HG03439 (cell line): ENCODE results near the gene MAGEF1.
"Not testable (repeated sequence)": the region's sequence is repeated elsewhere in the genome, so short reads cannot be mapped to it uniquely, and the experiment has no call there.

Source experiments
- ATAC-seq: cut with Tn5 transposase; IDR thresholded peaks from one replicate; pipeline ENCODE4 v1.9.1; 2021; ENCODE audit warnings: mild to moderate bottlenecking, moderate library complexity; ENCODE audit not compliant: unreplicated experiment

Gene MAGEF1

GRCh38 chr3:184742676-184743135, 30.8 kb upstream of the MAGEF1 start:
- ATAC-seq = no peak

GRCh38 chr3:184741798-184742675, 30.2 kb upstream of the MAGEF1 start:
- ATAC-seq = no peak

- ATAC-seq = no peak
Observed at GRCh38 chr3:184741259-184741556, 29.3 kb upstream of the MAGEF1 start.

DNA sequence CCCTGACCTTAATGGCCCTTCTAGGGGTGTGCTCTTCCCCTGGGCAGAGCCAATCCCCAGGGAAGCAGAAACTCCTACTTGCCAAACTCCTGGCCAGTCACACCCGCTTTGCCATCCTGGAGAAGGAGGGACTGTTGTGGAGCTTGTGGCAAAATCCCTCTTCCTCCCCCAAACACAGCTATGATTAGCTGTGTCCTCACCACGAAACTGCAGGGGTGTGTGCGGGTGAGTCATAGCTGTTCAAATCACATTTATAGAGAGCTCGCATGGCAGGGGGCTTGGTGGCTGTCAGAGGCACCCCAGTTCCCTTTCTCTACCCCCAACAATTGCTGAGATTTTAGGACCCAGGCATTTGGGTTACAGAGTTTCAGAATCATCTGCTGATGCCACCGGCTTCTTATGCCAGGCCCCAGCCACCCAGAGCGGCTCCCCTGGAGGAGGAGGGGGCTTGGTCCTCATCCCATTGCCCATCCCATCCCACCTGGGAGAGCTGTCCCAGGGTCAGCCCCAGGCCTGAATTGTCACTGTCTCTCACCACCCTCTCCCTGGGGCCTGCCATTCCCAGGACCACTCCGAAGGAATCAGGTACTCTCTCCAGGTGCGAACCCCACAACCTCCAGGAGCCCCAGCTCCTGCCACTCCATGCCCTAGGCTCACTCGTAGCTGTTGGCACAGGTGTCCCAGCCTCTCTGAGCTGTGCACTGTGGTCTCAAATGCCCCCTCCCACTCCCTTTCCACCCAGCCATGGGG, 28.8 kb upstream of the MAGEF1 start:
- no peak for ATAC-seq

DNA sequence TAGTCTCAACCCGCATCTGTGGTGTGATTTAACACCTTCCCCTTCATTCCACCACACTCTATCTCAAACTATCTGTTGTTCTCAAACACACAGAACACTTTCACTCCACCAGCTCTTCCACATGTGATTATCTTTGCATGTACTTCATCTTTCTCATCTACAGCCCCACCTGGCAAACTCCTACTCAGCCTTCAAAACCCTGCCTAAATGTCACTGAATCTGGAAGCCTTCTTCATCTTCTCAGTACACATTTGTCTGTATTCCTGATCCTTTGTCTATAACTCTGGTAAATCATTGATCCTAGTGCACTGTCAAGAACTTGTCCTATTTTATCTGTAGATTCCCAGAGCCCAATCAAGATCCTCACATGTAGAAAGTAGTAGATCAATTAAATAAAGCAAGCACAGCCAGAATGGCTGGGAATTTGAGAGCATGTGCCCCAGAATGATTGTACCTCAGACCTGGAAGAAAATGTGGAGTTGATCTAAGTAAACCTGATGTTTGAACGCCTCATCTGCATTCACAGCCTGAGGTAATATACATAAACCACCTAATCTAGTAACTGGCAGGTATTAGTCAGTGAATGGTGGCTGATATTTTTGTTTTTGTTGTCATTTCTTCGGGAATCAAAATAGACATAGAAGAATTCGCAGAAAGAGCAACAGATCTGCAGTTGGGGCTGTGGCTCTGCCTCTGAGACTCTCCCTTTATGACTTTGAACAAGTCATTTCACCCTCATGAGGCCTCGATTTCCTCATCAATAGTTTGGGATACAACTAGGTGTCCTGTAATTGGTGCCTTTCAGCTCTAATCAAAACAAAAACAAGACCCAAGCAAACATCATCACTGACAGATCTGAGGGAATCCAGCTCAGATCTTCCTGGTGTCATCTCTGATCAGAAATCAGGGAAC, 28.0 kb upstream of the MAGEF1 start:
- no peak for ATAC-seq

GRCh38 chr3:184738982-184739381, 27.1 kb upstream of the MAGEF1 start:
- ATAC-seq = no peak

- ATAC-seq = no peak
Observed at GRCh38 chr3:184738506-184738890, 26.6 kb upstream of the MAGEF1 start.

GRCh38 chr3:184737641-184738505, 26.0 kb upstream of the MAGEF1 start:
- ATAC-seq = no peak

- ATAC-seq = no peak
Observed at GRCh38 chr3:184737063-184737462, 25.2 kb upstream of the MAGEF1 start.

DNA sequence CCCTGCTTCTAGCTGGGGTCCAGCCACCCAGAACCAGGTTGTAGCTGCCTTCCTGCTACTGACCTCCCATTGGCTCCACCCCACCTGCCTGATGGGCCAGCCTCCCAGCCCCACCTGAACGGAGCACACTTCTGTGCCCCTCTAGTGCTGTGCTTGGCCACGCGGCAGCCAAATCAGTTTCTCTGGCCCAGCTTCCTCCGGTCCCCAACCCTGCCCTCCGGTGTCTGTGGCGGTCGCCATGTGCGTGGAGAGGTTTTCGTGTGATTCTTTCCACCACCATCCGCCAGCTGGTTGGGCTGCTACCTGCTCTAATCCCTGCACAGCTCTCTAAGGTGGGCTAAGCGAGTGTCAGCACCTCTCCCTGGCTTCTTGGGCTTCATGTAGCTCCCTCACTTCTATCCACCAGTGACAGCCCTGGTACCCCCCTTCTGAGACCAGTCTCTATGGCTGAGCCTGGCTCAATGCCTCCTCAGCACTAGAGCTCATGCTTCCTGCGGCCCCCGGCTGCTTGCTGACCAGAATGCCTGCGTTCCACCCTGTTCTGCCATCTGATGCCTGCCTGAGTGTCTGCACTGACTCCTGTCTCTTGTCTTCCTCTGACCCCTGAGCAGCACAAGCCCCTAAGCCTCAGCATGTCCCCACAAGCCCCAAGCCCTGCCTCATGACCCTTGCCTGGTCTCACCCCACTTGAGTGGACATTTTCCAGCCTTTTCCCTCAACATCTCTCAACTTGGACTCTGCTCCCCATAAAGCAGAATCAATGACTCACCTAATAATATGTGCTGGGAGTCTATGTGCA, 23.2 kb upstream of the MAGEF1 start:
- no peak for ATAC-seq

- no peak for ATAC-seq
Observed at GRCh38 chr3:184733971-184734608, 22.2 kb upstream of the MAGEF1 start.

- no peak for ATAC-seq
Observed at GRCh38 chr3:184733181-184733580, 21.3 kb upstream of the MAGEF1 start.

GRCh38 chr3:184731786-184732537, 20.1 kb upstream of the MAGEF1 start:
- ATAC-seq = no peak

DNA sequence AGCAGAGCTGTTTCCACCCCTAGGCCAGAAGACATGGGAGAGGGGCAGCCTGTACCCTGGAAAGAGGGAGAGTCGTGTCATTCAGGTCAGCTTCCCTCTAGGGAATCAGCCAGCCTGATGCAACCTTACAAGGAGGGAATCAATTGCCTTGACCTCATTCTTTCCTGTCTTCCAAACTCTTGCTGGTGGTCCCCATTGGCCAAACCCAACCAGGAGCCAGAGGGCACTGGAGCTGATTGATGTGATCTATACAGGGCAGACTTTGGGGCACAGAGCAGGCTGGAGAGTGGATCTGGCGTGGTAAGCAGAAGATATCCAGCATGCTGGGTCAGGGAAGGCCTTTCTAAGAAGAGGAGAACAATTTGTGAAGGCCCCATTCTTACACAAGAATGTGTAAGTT, 19.1 kb upstream of the MAGEF1 start:
- ATAC-seq = no peak

DNA sequence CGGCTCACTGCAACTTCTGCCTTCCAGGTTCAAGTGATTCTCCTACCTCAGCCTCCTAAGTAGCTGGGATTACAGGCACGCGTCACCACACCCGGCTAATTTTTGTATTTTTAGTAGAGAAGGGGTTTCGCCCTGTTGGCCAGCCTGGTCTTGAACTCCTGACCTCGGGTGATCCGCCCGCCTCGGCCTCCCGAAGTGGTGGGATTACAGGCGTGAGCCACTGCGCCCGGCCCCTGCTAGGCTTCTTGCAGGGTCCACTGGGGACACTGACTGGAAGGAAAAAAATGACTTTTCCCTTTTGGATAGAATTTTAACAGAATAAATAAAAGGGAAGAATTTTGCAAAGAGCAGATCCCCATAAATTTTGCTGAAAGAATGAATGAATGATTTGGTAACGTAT, 17.3 kb upstream of the MAGEF1 start:
- not testable (repeated sequence) for ATAC-seq

DNA sequence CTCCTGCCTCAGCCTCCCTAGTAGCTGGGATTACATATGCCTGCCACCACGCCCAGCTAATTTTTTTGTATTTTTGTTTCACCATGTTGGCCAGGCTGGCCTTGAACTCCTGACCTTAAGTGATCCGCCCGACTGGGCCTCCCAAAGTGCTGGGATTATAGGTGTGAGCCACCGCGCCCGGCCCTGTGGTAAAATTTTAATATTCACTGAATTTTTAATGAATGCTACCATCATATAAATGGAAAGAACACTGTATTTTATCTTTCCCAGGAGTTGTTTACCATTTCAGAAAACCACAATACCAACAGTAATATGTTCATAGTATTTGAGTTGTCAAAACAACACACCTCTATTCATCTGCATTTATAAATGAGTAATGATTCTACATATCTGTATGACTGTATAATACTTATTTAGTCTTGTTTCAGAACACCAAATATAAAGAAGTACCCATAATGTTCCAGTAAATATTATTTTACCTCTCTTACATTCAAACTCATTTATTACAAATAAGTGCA, 16.2 kb upstream of the MAGEF1 start:
- ATAC-seq = no peak

DNA sequence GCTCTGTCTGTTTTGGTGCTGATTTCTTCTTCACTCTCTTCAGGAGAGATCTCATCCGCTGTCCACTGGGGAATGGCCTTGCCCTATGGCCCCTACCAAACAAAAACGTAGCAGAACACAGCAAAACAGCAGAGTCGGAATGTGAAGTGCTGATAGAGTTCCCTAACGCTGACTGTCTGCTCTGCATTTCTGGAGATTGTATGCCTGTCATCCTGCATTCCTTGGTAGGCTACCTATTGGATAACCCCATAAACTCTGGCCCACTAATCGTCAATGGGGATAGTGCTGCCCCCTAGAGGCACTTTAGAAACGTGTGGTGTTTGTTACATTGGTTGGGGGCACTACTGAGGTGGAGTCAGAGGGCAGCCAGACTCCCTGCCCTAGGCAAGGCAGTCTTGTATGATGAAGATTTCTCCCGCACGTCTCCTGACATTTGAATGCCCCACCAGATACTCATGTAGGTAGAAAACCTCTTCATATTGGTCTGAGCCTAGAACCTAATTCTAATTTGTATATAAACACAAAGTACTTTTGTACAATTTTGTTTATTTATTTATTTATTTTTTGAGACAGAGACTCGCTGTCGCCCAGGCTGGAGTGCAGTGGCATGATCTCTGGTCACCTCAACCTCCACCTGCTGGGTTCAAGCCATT, 15.6 kb upstream of the MAGEF1 start:
- ATAC-seq = no peak

DNA sequence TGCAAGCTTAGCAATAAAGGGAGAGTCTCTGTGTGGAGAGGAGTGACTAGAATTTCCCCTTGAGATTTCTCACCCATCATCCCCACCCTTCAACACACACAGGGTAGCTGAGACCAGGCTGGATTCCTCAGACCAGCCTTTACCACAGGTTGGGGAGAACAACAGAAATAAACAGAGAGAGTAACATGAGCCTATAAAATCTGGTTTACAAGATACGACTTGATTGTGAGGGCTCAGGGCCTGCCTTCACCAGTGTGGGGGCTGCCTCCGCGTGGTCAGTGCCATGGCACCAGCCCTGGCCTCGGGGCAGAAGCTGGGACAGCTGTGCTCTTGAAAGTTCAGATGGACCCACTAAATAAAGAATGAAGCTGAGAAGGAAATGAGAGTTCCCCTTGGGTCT, 14.6 kb upstream of the MAGEF1 start:
- ATAC-seq = no peak
